ENCODE results near the gene CARD19.

Gene CARD19

GRCh38 chr9:93120846-93121315 lies 24.9 kb downstream of the CARD19 start:
- ChIA-PET POLR2A (interaction anchor here (1.8 to 2.7 kb wide), 2 partner anchors 13 to 25 kb away, joined by 9 to 23 read pairs; partner anchors contain the start of genes CARD19 and NINJ1), CTCF (interaction anchor here (0.6 to 4.0 kb wide), 6 partner anchors 10 to 170 kb away, joined by 3 to 43 read pairs (median 6); partner anchors contain the start of gene NINJ1)
- peaks cover 0 to 35% of the 10 kb centered on the region in 2 experiments; a peak in 2 of 3 replicates for H3K36me3 ChIP-seq (ENCODE audit: control insufficient read depth in 2 of 2, insufficient read depth in 1 of 2, low read length in 2 of 2)
- H3K27ac ChIP-seq (ENCODE audit: extremely low read depth, low read depth, low read length), result no peak overlapping the region
- no peaks in the 10 kb centered on the region for H3K9me3 ChIP-seq (ENCODE audit: control insufficient read depth, insufficient read depth, low read depth, low read length)
- H3K4me1 ChIP-seq (ENCODE audit: control insufficient read depth, insufficient read depth, low read length), result peaks cover 3% of the 10 kb centered on the region; the same call in 1 of the 2 replicates
- H3K4me3 ChIP-seq (ENCODE audit: low read depth, low read length), result no peak overlapping the region
- TF ChIP-seq ZNF76 (tag by site-specific recombination; IDR thresholded peaks at IDR 0.05; ENCODE audit: borderline replicate concordance, low read depth) (no peak), ZNF785 (tag by site-specific recombination; IDR thresholded peaks at IDR 0.05) (no peak), ZNF391 (tag by site-specific recombination; IDR thresholded peaks at IDR 0.05; ENCODE audit: borderline replicate concordance, low read depth) (no peak), TCF7L2 (IDR thresholded peaks at IDR 0.05; ENCODE audit: borderline replicate concordance, low read depth, low read length) (no peak), ZBTB26 (tag by site-specific recombination; optimal IDR thresholded peaks at IDR 0.05) (no peak), ZNF112 (tag by site-specific recombination; IDR thresholded peaks at IDR 0.05) (no peak), ZNF350 (tag by site-specific recombination; IDR thresholded peaks at IDR 0.05) (no peak), PRDM1 (tag by site-specific recombination; IDR thresholded peaks at IDR 0.05) (no peak), ZNF513 (tag by site-specific recombination; IDR thresholded peaks at IDR 0.05) (no peak), ZNF530 (tag by site-specific recombination; IDR thresholded peaks at IDR 0.05; ENCODE audit: low read depth) (no peak), TSHZ1 (tag by site-specific recombination; IDR thresholded peaks at IDR 0.05; ENCODE audit: borderline replicate concordance) (no peak), ZNF394 (tag by site-specific recombination; IDR thresholded peaks at IDR 0.05; ENCODE audit: borderline replicate concordance) (no peak), CTCF (tag by site-specific recombination; IDR thresholded peaks at IDR 0.05) (no peak)

- Histone ChIP-seq H3K36me3 (ENCODE audit: control insufficient read depth in 2 of 2, insufficient read depth in 1 of 2, low read length in 2 of 2) (peaks cover 0 to 41% of the 10 kb centered on the region in 2 experiments; a peak in 2 of 3 replicates), H3K27ac (ENCODE audit: extremely low read depth, low read depth, low read length) (no peak overlapping the region), H3K9me3 (ENCODE audit: control insufficient read depth, insufficient read depth, low read depth, low read length) (no peaks in the 10 kb centered on the region), H3K4me1 (ENCODE audit: control insufficient read depth, insufficient read depth, low read length) (peaks cover 3% of the 10 kb centered on the region; the same call in 1 of the 2 replicates), H3K4me3 (ENCODE audit: low read depth, low read length) (no peak overlapping the region)
- CTCF ChIA-PET, result interaction anchor here (4.0 kb wide), 1 partner anchor 12 kb away, joined by 43 read pairs; no protein-coding TSS in a partner anchor
- POLR2A ChIA-PET, result interaction anchor here (2.7 kb wide), 1 partner anchor 12 kb away, joined by 23 read pairs; the partner anchor contains the start of gene NINJ1
- TF ChIP-seq PRDM4 (tag by site-specific recombination; IDR thresholded peaks at IDR 0.05) (no peak), TSHZ1 (tag by site-specific recombination; IDR thresholded peaks at IDR 0.05; ENCODE audit: borderline replicate concordance) (no peak), GLI4 (tag by site-specific recombination; IDR thresholded peaks at IDR 0.05) (no peak), ZBTB7A (tag by site-specific recombination; IDR thresholded peaks at IDR 0.05; ENCODE audit: low read depth) (no peak), ZBTB17 (tag by site-specific recombination; IDR thresholded peaks at IDR 0.05) (no peak)
Observed at GRCh38 chr9:93121316-93122241, 25.6 kb downstream of the CARD19 start.

Measured in HEK293 (cell line).